ENCODE results near the gene SIDT1. TPM values are rescaled to one million over a fixed set of nuclear protein-coding genes. Genes with fewer than 3 reads are reported as not detected.
"Not testable (repeated sequence)": the region's sequence is repeated elsewhere in the genome, so short reads cannot be mapped to it uniquely, and the experiment has no call there.

SIDT1 gene
- total RNA-seq, 1 donor = 15.1 TPM

DNA sequence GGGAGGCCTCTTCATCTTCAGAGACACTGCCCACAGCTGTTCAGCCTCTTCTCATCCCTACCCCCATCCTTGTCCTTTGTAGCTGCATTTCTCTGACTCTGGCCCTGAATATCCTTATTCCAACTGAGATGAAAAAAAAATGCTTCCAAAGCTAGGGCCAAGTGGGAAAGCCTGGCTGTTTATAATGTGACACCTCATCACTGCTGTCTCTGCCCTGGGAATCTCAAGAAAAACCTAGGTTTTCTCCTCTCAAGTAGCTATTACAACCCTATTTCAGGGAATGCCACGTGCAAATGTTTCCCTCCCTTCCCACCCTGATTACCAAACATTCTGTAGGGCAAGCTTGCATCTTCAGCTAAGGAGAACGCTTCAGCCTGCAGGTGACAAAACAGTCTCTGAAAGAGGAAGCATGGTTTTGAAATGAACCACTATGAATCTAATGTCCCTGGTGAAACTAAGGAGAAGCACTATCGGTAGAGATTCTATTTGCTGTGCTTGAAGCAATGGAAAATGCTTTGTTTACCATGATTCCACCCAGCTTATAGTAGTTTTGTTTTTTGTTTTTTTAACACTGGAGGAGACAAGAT lies 98.7 kb downstream of the SIDT1 start:
- peak in 1 of 3 donors; percentile 12 for DNase-seq (ENCODE audit: low read depth in 2 of 3, low spot score in 2 of 3)

DNA sequence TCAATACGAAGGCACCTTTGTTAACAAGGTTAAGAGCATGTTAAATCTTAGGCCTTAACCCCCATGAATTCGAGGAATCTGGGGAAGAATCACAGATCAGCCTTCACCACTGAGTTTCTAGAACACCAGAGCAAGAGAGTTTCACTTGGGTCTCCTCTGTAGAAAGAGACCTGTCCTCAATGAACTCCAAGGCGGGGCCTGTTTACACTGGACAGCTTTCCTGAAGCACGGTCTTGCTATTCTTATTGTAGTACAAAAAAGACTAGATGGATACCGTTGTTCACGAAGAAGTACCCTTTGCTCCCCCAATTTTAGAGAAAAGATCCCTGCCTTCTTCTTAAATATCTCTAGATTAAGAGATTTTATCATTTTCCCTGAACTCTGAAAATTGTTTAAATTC lies 99.2 kb downstream of the SIDT1 start:
- DNase-seq (ENCODE audit: low read depth in 2 of 3, low spot score in 2 of 3) = no peak

DNA sequence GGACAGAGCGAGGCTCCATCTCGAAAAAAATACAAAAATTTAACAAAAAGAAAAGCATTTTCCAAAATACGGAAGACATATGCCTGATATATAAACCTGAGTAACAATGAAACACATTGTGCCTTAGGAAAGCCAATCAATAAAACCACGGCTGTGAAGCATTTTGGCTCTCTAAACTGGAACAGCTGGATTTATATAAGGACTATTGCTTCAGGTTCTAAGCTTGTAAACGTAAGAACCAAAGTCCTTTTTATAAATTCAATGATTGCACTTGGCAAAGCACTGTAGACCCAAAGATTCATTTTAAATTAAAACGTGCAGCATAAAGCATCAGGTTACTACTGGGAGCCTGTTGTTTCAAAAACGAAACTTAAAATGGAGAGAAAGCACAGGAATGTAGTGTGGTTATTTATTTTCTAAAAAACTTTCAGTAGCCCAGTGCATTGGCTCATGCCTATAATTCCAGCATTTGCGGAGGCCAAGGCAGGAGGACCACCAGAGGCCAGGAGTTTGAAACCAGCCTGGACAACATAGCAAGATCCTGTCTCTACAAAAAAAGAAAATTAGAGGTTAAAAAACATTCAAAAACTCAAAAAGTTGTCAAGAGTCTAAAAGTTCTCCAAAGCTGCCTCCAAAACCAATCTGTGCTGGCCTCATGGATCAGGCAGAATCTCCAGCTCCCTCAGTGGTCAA lies 102.6 kb downstream of the SIDT1 start:
- no peak for DNase-seq (ENCODE audit: low read depth in 2 of 3, low spot score in 2 of 3)

DNA sequence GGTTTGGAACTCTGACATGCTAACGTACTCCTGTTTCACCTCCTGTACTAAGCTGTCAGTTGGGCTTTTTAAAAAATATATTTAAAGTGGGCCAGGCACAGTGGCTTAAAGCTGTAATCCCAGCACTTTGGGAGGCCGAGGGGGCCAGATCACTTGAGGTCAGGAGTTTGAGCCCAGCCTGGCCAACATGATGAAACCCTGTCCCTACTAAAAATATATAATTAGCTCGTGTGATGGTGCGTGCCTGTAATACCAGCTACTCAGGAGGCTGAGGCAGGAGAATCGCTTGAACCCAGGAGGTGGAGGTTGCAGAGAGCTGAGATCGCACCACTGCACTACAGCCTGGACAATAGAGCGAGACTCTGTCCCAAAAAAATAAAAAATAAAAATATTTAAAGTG lies 103.7 kb downstream of the SIDT1 start:
- DNase-seq (ENCODE audit: low read depth in 2 of 3, low spot score in 2 of 3) = not testable (repeated sequence)

DNA sequence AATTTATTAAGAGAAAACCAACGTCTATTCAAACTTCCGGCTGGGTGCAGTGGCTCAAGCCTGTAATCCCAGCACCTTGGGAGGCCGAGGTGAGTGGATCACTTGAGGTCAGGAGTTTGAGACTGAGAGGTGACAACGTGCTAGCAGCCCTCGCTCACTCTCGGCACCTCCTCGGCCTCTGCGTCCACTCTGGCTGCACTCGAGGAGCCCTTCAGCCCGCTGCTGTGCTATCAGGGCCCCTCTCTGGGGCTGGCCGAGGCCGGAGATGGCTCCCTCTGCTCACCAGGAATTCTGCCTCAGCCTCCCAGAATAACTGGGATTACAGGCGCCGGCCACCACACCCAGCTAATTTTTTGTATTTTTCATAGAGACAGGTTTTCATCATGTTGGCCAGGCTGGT lies 105.4 kb downstream of the SIDT1 start:
- no peak for DNase-seq (ENCODE audit: low read depth in 2 of 3, low spot score in 2 of 3)

DNA sequence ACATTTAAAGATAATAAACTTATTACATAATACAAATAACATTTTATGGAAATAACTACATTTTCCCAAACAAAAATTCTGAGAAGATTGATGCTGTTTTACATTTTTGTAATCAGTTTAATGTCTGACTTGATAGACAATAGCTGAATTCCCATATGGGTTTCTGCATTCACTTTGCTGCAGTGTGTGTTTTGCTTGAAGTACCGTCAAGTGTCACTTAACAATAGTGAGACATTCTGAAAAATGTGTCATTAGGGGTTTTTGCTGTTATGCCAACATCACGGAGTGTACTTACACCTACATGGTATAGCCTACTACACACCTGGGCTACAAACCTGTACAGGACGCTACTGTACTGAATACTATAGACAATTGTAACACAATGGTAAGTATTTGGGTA lies 106.6 kb downstream of the SIDT1 start:
- no peak for DNase-seq (ENCODE audit: low read depth in 2 of 3, low spot score in 2 of 3)

DNA sequence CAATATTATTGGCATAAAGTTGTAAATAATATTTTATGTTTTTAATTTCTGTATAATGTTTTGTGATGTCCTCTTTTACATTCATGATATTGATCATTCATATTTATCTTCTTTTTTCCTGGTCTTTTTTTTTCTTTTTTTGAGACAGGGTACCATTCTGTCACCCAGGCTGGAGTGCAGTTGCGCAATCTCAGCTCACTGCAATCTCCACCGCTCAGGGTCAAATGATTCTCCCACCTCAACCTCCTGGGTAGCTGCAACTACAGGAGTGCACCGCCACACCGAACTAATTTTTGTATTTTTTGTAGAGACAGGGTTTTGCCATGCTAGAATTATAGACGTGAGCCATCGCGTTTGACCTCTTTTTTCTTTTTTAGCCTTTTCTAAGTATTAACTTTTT lies 111.2 kb downstream of the SIDT1 start:
- no peak for DNase-seq (ENCODE audit: low read depth in 2 of 3, low spot score in 2 of 3)

DNA sequence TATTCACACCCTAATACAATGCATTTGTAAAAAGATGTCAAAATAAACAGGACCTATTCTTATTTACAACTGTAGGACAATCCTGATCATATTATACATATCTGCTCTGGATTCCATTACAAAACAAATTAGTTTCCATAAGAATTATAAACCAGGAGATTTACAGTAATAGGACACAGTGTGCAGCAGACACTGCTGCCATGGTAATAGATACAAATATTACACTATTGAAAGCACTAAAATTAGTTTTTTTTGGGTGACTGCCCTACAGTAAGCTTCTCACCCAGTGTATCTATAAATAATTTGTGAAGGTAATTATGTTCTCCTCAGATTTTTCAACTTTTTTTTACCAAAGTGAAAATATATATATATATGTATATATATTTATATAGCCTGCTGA lies 116.2 kb downstream of the SIDT1 start:
- DNase-seq (ENCODE audit: low read depth in 2 of 3, low spot score in 2 of 3) = no peak

DNA sequence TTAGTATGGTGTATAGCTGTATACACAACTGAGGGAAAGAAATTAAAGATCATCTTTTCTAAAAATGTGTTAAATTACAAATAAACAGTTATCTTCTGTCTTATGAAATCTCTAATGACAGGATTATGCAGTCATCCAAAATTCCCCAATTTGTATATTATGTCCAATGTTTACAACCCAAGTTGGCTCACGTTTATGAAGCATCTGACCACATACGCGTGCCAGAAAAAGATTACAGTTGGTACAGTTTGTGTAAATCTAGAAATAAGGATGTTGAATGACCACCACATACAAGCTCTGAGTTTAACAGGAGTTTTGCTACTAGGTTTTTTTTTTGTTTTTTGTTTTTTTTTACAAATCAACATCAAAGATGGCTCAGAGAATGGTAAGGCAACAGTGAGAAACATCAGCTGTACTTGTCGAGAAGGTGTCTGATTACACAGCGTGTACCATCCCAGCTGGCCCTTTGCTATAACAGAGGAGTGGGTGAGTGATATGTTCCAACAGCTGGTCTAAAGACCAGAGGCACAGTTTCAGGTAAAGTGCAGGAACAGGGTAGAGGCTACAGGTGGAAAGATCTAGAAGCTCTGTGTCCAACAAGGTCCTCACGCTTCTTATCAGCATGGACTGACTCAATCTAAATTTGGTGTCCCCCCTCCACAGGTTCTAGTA lies 117.0 kb downstream of the SIDT1 start:
- no peak for DNase-seq (ENCODE audit: low read depth in 2 of 3, low spot score in 2 of 3)

DNA sequence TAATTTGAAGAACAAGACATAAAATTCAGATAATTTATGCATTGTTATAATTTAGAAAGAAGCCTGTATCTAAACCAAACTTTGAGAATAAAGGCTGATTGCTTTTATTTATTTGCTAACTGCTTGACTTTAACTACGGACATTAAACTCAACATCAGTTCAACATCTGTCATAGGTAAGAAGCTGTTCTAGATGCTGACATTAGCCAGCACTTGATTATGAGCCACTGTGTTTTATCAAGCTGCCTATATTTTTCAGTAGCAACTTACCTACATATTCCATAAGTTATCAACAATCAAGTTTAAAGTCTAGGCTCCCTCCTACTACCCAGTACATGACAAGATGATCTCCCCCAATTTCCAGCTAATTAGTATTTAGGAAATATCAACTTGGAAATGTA lies 122.0 kb downstream of the SIDT1 start:
- no peak for DNase-seq (ENCODE audit: low read depth in 2 of 3, low spot score in 2 of 3)

DNA sequence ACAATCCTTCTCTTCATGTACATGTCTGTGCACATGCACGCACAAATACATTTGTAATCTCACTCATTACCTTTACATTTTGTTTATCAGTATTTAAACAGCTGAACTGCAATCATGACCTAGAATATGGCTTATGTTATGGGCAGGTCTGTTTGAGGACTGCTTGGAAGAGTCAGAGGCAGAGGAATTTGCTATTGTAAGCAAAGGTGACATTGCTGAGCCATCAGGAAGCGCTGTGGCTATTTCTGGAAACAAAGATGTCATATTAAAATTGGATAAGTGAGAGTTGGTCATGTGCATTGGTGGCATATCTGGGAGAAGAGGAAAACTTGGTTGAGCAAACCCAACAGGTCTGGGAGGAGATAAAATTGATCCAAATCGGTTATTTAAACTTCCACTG lies 122.5 kb downstream of the SIDT1 start:
- no peak for DNase-seq (ENCODE audit: low read depth in 2 of 3, low spot score in 2 of 3)

DNA sequence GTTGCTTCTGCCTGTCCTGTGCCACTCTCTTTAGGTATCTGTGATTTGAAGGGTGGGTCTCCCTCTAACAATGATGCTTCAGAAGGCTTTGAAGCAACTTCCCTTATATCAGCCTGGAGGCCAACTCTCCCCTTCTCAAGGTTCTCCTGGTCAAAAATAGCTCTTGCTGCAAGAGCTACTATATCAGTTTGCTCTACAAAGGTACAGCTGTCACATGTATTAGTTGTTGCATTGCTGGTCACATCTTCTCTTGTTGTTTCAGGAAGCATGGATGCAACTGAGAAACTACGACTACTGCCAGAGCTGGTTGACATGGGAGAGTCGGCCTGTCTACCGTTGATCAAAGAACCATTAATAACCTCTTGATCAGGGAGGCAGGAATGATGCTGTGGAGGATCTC lies 125.8 kb downstream of the SIDT1 start:
- no peak for DNase-seq (ENCODE audit: low read depth in 2 of 3, low spot score in 2 of 3)

DNA sequence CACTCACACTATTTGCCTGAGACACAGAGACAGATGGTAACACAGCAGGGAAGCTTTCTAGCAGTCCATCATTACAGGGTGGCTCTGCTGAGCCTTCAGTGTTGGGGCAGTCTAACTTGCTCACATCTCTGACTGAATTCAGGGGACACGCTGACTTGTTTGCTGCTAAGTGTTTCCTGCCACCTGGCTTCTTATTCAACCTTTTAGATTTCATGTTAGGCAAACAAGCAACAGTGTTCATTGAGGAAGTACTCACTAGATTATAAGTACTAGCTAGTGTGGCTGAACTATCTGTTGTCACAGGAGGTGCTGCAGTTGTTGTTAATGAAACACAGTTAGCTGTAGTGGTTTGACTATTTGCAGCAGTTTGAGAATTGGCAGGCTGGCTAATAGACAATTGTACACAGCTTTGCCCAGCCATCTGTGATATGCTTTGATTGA lies 126.8 kb downstream of the SIDT1 start:
- no peak for DNase-seq (ENCODE audit: low read depth in 2 of 3, low spot score in 2 of 3)

DNA sequence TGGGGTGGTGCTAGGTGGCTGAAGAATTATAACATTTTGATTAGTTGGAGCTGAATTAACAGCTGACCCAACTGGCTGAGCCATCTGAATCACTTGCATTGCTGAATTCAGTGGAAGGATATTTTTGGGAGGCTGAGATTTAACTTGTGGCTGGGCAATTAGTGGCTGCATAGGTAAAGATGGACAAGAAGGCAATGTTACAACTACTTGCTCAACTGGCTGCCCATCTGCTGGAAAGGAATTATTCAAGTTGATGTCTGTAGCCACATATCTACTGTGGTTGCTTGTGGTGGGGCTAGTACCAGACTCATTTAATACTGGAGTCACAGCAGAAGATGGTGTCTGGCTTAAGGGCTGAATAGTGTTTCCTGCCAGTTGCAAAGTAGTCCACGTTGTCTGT lies 127.6 kb downstream of the SIDT1 start:
- DNase-seq (ENCODE audit: low read depth in 2 of 3, low spot score in 2 of 3) = no peak

DNA sequence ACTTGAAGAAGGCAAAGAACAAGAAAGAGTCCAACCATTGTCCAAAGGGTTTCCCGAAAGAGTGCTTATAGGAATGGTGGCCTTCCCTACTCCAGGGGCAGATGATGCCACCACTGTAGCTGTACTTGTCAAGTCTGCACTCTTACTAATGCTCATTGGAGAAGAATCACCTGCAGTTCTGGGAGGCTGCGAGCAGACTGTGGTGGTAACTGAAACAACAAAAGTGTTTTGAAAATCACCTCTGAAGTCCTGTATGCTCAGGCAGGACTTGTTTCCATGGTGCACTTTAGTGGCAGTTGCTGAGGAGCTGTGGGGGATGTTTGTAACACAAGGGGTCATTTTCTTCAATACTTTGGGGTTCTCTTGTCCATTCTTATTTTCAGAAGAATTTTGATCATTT lies 128.1 kb downstream of the SIDT1 start:
- DNase-seq (ENCODE audit: low read depth in 2 of 3, low spot score in 2 of 3) = no peak

DNA sequence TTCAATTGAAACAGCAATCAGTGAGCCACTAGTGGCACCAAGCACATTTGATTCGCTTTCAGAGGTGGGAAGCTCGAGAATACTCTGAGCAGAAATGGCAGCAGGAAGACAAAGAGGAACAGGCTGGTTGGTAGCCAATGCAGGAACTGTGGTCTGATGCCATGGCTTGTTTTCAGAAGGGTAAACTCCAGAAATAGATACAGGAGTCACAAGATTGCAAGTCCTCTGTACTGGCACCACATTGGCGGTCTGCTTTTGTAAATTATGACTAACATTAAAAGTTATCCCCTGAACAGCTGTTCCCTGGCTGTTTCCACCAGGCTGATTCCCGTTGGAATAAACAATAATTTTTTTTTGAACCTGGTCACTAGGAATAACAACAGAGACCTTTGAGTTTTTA lies 128.5 kb downstream of the SIDT1 start:
- no peak for DNase-seq (ENCODE audit: low read depth in 2 of 3, low spot score in 2 of 3)

DNA sequence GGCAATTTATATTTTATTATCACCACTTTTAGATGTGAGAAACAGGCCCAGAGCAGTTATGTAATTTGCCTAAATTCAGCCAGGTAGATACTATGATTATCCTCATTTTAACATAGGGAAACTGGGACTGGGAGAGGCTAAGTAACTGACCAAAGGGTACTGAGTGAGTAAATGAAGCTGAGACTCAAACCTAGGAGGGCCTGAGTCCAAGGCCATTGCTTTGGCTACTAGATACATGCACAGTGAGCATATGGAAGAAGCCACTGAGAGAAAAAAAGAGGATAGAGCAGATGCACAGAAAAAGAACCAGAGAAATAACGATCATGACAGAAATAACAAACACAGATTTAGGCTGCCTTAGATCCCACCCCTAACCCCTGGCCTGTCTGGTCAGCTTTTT lies 130.5 kb downstream of the SIDT1 start:
- DNase-seq (ENCODE audit: low read depth in 2 of 3, low spot score in 2 of 3) = no peak

DNA sequence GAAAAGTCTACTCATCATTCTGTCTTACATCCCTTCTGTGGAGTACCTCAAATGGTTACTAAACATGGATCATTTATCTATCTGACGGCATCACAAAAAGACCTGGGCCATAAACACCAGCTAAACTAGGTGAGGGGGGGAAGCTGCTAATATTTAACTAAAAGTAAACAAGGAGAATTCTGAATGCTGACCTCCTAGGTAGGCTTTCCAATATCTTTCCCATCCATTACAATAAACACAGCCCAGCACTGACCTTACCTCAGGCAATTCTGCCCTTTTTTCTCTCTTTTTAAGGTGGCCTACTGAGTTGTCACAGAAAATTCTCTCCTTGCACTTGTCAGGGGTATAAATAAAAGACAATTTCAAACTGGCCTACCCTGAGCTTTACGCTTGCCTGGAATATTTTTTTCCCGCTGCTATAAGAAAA lies 131.0 kb downstream of the SIDT1 start:
- no peak for DNase-seq (ENCODE audit: low read depth in 2 of 3, low spot score in 2 of 3)

DNA sequence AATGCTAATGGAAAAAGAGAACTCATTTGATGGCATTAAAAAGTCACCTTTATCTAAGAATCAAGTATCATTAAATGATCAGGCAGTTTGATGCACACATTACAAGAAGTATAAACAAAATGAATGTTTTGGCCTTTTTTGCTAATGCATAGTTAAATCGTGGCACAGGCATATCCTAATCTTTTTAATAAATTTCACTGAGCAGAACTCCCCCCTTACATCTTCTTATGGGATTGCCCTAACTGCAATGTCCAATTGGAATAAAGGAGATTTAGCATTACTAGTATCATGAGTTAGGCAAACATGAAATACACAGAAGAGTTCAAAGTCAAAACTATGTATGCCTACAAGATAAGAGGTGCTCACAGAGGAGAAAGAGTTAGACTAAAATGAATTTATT lies 131.4 kb downstream of the SIDT1 start:
- no peak for DNase-seq (ENCODE audit: low read depth in 2 of 3, low spot score in 2 of 3)

DNA sequence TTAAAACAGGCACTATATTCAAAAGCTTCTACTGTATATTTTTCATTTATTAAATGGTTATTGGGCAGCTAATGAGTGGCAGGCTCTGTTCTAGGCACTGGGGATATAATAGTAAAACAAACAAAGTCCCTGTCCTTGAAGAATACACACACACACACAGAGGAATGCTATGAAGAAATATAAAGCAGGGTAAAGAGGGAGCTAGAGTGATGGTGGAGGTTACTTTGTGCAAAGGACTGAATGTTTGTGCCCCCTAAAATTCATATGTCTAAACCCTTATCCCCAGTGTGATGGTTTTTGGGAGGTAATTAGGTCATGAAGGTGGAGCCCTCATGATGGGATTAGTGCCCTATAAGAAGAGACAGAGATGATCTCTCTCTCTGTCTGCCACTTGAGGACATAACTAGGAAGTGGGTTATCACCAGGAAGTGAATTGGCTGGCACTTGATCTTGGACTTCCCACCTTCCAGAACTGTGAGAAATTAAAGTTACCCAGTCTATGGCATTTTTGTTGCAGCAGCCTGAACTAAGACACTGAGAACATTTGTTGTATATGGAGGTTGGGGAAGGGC lies 132.3 kb downstream of the SIDT1 start:
- no peak for DNase-seq (ENCODE audit: low read depth in 2 of 3, low spot score in 2 of 3)

DNA sequence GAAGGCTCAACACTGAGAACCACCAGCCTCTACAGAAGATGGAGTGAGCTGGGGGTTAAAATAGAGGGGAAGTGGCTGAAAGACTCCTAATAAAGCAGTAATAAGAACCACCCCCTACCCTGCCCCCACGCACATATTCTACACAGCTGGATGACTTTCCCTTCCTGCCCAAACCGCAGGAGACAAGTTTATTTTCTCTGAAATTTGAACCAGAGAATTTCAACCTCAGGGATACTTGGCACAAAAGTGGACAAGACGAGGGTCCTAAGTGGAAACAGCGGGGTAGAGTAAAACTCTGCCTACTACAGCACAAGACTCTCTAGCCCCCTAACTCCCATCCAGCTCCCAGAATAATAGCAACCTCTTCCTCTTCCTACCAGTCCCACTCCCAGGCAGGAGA lies 135.7 kb downstream of the SIDT1 start:
- DNase-seq (ENCODE audit: low read depth in 2 of 3, low spot score in 2 of 3) = peak in 1 of 3 donors; percentile 24

DNA sequence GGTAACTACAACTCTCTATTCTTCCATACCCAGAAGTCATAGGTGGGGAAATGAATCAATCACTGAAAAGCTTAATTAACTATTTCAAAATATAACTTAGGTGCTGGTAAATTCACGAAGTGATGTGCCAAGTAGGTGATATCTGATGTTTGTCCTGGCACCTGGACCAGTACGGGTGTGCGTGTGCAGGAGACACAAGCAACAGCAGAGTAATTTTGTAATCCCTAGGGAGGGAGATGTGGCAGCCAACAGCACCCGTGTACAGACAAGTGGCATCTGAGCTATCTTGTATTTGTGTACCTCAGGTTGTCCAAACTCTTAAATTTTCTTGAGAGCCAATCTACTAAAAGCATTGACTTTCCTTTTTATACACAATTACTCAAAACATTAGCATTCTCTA lies 141.2 kb downstream of the SIDT1 start:
- no peak for DNase-seq (ENCODE audit: low read depth in 2 of 3, low spot score in 2 of 3)

All from hematopoietic multipotent progenitor cell (in vitro differentiated cells).